IgD-negative memory B cell (primary cell): ENCODE data around the gene RAB35. TPM values are rescaled to one million over a fixed set of nuclear protein-coding genes. Genes with fewer than 3 reads are reported as not detected.
"Not testable (repeated sequence)": the region's sequence is repeated elsewhere in the genome, so short reads cannot be mapped to it uniquely, and the experiment has no call there.

Source experiments
- H3K27ac Mint-ChIP-seq, 3 donors: one replicate each; pipeline ENCODE4 v1.8.0; 2020 to 2022; ENCODE audit warnings: mild to moderate bottlenecking in 3 of 3, mixed read lengths in 3 of 3, moderate library complexity in 1 of 3
- H3K27me3 Mint-ChIP-seq: one replicate; pipeline ENCODE4 v1.8.0; 2021; ENCODE audit warnings: mixed read lengths
- H3K36me3 Mint-ChIP-seq: one replicate; pipeline ENCODE4 v1.8.0; 2020; ENCODE audit warnings: mild to moderate bottlenecking, mixed read lengths
- H3K4me1 Mint-ChIP-seq, 3 donors: one replicate each; pipeline ENCODE4 v1.8.0; 2020 to 2022; ENCODE audit warnings: mixed read lengths in 3 of 3, mild to moderate bottlenecking in 1 of 3
- H3K4me3 Mint-ChIP-seq, 4 donors: one replicate each; pipeline ENCODE4 v1.8.0; 2020 to 2022; ENCODE audit warnings: mild to moderate bottlenecking in 4 of 4, mixed read lengths in 4 of 4, moderate library complexity in 3 of 4
- H3K9me3 Mint-ChIP-seq, 3 donors: one replicate each; pipeline ENCODE4 v1.8.0; 2020 to 2021; ENCODE audit warnings: mixed read lengths in 3 of 3, mild to moderate bottlenecking in 1 of 3
- polyA plus RNA-seq: library from polyadenylated mRNA; unstranded; fragments of 300-500 nt; fragmentation: Illumina TruSeq; gene quantifications from one replicate; pipeline ENCODE4 v1.2.3, GENCODE V29; 2021

Gene RAB35
- polyA plus RNA-seq, 1 donor from 2014 or later, result 18.1 TPM

DNA sequence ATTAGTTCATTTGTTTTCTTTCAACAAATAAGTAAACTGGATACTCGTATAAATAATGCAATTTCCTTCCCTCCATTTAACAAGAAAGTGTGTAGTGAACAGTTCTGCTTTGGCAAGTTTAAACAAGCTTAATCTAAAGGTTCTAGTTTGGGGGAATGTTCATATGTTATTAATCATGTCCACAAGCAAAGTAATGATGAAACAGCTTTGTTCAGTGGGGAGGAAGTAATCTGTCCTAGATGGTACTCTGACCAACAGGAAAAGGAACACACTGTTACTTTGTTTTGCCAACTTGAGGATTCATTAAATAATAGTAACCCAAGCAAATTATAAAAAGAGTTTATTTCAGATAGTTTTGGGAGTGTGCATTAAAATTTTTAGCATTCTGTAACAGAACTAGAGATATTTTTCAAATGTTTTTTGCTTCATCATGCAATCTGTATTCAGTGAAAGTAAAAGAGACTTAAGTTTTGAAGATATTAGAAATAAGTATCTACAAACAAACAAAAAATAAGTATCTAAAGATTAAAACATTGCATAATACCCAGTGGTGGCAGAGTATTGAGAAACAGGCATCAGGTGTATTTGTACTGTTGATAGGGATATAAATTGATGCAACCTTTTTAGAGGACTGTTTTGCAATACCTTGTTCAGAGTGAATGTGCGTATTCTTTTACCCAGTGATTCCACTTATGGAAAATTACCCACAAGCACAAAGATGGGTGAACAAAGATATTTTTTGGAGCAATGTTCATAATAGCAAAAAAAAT is 61.1 kb downstream of the RAB35 start:
- peaks cover 5% of the 10 kb centered on the region for H3K36me3 Mint-ChIP-seq
- peaks cover 2 to 4% (median 2%) of the 10 kb centered on the region in 3 donors for H3K9me3 Mint-ChIP-seq
- no peaks in the 10 kb centered on the region for H3K27me3 Mint-ChIP-seq
- H3K4me3 Mint-ChIP-seq, result no peak overlapping the region
- H3K27ac Mint-ChIP-seq, result no peak overlapping the region
- peaks cover 0 to 4% (median 0%) of the 10 kb centered on the region in 3 donors for H3K4me1 Mint-ChIP-seq

DNA sequence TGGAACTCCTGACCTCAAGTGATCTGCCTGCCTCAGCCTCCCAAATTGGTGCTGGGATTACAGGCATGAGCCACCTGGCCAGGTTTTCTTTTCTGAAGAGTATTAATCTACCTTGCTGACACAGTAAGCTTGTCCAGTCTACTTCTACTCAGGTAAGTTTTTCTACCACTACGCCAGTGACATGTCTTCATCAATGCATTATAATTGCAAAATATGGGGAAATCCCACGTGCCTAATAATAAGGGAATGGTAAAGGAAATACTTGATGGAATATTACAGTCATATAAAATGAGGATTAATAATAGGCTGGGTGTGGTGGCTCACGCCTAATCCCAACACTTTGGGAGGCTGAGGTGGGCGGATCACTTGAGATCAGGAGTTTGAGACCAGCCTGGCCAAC is 62.3 kb downstream of the RAB35 start:
- Mint-ChIP-seq H3K36me3 (peaks cover 5% of the 10 kb centered on the region), H3K9me3 (peaks cover 2 to 4% (median 2%) of the 10 kb centered on the region in 3 donors), H3K27me3 (no peaks in the 10 kb centered on the region), H3K4me1 (peaks cover 0 to 4% (median 0%) of the 10 kb centered on the region in 3 donors), H3K27ac (no peak overlapping the region), H3K4me3 (no peak overlapping the region)

DNA sequence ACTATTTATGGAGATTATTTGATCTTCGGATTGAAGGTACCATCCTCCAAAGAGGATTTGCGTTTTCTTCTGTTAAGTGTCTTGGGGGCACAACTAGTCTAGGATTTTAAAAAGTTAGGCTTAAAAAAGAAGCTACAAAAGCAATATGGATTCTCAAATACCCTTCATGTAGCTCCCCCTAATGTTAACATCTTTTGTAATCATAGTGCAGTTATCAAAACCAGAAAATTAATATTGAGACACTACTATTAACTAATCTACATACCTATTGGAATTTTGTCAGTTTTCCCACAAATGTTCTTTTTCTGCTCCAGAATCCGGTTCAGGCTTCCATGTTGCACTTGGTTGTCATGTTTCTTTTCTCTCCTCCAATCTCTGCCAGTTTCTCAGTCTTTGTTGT is 65.0 kb downstream of the RAB35 start:
- Mint-ChIP-seq H3K4me1 (peaks cover 0 to 4% (median 0%) of the 10 kb centered on the region in 3 donors), H3K27ac (no peak overlapping the region), H3K4me3 (no peak overlapping the region), H3K9me3 (peaks cover 2 to 4% (median 2%) of the 10 kb centered on the region in 3 donors), H3K27me3 (no peaks in the 10 kb centered on the region), H3K36me3 (peaks cover 3% of the 10 kb centered on the region)

GRCh38 chr12:120049426-120049825 is 67.1 kb downstream of the RAB35 start:
- Mint-ChIP-seq H3K27me3 (no peaks in the 10 kb centered on the region), H3K4me1 (peaks cover 0 to 4% (median 0%) of the 10 kb centered on the region in 3 donors), H3K4me3 (no peak overlapping the region), H3K9me3 (peaks cover 2 to 4% (median 2%) of the 10 kb centered on the region in 3 donors), H3K27ac (no peak overlapping the region), H3K36me3 (peaks cover 4% of the 10 kb centered on the region)

DNA sequence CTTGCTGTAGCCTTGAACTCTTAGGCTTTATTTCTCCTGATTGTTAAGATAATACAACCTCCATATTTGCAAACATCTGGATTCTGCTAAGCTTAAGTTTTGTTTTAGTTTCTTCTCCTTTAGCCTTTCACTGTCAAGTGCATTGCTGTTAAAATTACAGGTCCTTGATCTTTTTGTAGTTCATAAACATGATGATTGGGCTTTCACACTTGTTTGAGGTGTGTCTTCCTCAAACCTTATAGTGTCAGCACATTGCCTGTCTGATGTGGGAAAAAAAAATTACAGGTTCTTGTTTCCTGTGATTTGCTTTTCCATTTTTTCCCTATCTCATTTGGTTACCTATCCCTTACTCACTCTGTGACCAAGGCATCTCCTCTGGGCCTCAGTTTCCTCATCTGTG is 68.3 kb downstream of the RAB35 start:
- H3K27ac Mint-ChIP-seq, result no peak overlapping the region
- H3K9me3 Mint-ChIP-seq, result peaks cover 2 to 4% (median 2%) of the 10 kb centered on the region in 3 donors
- H3K27me3 Mint-ChIP-seq, result no peaks in the 10 kb centered on the region
- H3K36me3 Mint-ChIP-seq, result peaks cover 3% of the 10 kb centered on the region
- no peak overlapping the region for H3K4me3 Mint-ChIP-seq
- peaks cover 0 to 4% (median 0%) of the 10 kb centered on the region in 3 donors for H3K4me1 Mint-ChIP-seq

GRCh38 chr12:120047072-120047471 is 69.5 kb downstream of the RAB35 start:
- no peak overlapping the region for H3K27ac Mint-ChIP-seq
- H3K27me3 Mint-ChIP-seq, result no peaks in the 10 kb centered on the region
- no peak overlapping the region for H3K4me3 Mint-ChIP-seq
- H3K4me1 Mint-ChIP-seq, result no peaks in the 10 kb centered on the region
- peaks cover 0 to 4% (median 0%) of the 10 kb centered on the region in 3 donors for H3K9me3 Mint-ChIP-seq
- peaks cover 3% of the 10 kb centered on the region for H3K36me3 Mint-ChIP-seq

DNA sequence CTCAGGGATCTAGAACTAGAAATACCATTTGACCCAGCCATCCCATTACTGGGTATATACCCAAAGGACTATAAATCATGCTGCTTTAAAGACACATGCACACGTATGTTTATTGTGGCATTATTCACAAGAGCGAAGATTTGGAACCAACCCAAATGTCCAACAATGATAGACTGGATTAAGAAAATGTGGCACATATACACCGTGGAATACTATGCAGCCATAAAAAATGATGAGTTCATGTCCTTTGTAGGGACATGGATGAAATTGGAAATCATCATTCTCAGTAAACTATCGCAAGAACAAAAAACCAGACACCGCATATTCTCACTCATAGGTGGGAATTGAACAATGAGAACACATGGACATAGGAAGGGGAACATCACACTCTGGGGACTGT is 71.2 kb downstream of the RAB35 start:
- H3K4me3 Mint-ChIP-seq, H3K9me3 Mint-ChIP-seq, H3K36me3 Mint-ChIP-seq, H3K27me3 Mint-ChIP-seq, H3K4me1 Mint-ChIP-seq, H3K27ac Mint-ChIP-seq: not testable (repeated sequence)

Other genes with a start within 250 kb of the RAB35 start
- gene CIT, start 239.4 kb downstream of the RAB35 start, polyA plus RNA-seq, result not detected
- gene BICDL1, start 127.5 kb downstream of the RAB35 start, polyA plus RNA-seq, result 1.1 TPM
- gene GCN1, start 78.0 kb upstream of the RAB35 start, polyA plus RNA-seq, result 18.4 TPM
- gene RPLP0, start 84.4 kb upstream of the RAB35 start, polyA plus RNA-seq, result 2,020 TPM
- 6.3 TPM for gene PXN, start 149.0 kb upstream of the RAB35 start, polyA plus RNA-seq
- not detected for gene RNU4-2, start 175.2 kb upstream of the RAB35 start, polyA plus RNA-seq
- gene RNU4-1, start 176.5 kb upstream of the RAB35 start, polyA plus RNA-seq, result not detected
- 0.74 TPM for gene SIRT4, start 185.6 kb upstream of the RAB35 start, polyA plus RNA-seq
- not detected for gene PLA2G1B, start 211.0 kb upstream of the RAB35 start, polyA plus RNA-seq